Measurements from ENCODE around the gene FRMPD4. TPM values are rescaled to one million over a fixed set of nuclear protein-coding genes. Genes with fewer than 3 reads are reported as not detected.
A peak's percentile ranks its signal among the peaks of the same experiment; 100 is the strongest.

Gene FRMPD4
- total RNA-seq, 1 donor from 2014 or later, result not detected

DNA sequence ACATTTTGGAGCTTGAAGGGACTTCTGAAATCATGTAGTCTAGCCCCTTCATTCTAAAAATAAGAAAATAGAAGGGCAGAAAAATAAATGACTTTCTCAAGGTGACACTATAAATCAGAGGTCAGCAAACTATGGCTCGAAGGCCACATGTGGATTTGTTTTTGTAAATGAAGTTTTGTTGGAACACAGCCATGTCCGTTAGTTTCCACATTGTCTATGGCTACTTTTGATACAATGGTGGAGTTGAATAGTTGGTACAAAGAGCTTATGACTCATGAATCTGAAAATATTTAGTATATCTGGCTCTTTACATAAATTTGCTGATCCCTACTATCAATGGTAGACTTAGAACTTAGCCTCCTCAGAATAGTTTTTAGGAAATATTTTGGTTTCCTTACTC is 350.5 kb downstream of the FRMPD4 start:
- intact Hi-C loops (cut with micrococcal nuclease), result no loop called here
- TF ChIP-seq, protein P1, sequence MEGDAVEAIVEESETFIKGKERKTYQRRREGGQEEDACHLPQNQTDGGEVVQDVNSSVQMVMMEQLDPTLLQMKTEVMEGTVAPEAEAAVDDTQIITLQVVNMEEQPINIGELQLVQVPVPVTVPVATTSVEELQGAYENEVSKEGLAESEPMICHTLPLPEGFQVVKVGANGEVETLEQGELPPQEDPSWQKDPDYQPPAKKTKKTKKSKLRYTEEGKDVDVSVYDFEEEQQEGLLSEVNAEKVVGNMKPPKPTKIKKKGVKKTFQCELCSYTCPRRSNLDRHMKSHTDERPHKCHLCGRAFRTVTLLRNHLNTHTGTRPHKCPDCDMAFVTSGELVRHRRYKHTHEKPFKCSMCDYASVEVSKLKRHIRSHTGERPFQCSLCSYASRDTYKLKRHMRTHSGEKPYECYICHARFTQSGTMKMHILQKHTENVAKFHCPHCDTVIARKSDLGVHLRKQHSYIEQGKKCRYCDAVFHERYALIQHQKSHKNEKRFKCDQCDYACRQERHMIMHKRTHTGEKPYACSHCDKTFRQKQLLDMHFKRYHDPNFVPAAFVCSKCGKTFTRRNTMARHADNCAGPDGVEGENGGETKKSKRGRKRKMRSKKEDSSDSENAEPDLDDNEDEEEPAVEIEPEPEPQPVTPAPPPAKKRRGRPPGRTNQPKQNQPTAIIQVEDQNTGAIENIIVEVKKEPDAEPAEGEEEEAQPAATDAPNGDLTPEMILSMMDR (IDR thresholded peaks at IDR 0.05), result no peak
- no peaks in the 10 kb centered on the region for H3K9me3 Mint-ChIP-seq
- ChIA-PET CTCF (no interaction called here), POLR2A (no interaction called here)
- ATAC-seq (ENCODE audit: low read depth) (no peak), DNase-seq (no peak)
- H3K4me1 Mint-ChIP-seq, result no peaks in the 10 kb centered on the region
- H3K4me3 Mint-ChIP-seq, result no peak overlapping the region
- no peak overlapping the region for H3K27ac Mint-ChIP-seq
- no peaks in the 10 kb centered on the region for H3K27me3 Mint-ChIP-seq
- H3K36me3 Mint-ChIP-seq (ENCODE audit: low read depth), result no peaks in the 10 kb centered on the region

DNA sequence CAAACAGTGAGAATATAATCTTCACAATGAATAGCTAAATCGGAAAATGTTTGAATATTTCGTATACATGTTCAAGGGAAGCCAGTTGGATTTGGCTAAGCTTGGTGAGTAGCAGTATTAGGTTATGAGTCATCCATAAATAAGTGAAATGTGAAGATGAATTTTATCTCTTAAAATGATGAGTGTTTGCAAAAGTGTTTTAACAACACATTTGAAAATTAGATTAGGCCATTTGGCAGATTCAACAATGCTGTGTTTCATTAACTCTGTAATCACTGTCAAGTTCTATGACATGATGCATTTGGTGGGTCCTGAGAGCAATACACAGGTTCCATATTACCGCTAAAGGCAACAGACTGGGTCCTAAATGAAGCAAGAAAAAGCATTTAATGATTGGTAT is 351.1 kb downstream of the FRMPD4 start:
- H3K27ac Mint-ChIP-seq, result no peak overlapping the region
- H3K9me3 Mint-ChIP-seq, result no peaks in the 10 kb centered on the region
- TF ChIP-seq, protein P1 (IDR thresholded peaks at IDR 0.05), result no peak
- no peak overlapping the region for H3K4me3 Mint-ChIP-seq
- DNase-seq (no peak), ATAC-seq (ENCODE audit: low read depth) (no peak)
- intact Hi-C loops (cut with micrococcal nuclease), result no loop called here
- ChIA-PET POLR2A (no interaction called here), CTCF (no interaction called here)
- H3K4me1 Mint-ChIP-seq, result no peaks in the 10 kb centered on the region
- H3K27me3 Mint-ChIP-seq, result no peaks in the 10 kb centered on the region
- no peaks in the 10 kb centered on the region for H3K36me3 Mint-ChIP-seq (ENCODE audit: low read depth)

DNA sequence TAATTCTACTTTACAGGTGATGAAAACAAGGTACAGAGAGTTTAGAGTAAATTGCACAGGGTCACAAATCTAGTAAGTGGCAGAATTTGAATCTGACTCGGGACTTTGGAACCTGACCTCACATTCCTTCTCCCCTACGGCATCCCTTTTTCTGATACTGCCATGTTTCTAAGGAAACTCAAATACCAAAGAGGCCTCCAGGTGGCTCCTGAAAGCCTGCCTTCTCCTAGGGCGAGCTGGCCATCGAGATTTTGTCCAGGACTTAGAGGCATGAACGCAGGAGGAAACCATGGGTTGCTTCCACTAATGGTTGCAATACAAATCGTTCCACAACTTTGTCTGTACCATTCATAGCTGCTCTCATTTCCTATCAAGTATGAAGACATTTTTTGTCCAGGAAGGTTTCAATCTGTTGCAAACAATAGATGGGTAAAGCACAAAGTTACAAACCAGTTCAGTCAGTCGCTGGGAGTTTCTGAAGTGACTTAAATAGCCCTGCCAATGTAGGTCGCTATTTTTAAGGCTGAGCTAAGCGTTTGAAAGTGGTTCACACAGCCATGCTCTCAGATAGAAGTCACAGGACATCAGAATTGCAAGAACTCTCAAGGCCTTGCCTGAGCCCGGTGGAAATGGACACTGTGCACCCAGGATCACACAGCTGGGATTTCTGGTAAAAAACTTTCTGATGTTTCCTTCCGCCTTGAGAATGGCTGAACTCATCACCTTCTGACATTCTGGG is 356.3 kb downstream of the FRMPD4 start:
- H3K4me3 Mint-ChIP-seq, result no peak overlapping the region
- H3K27me3 Mint-ChIP-seq, result no peaks in the 10 kb centered on the region
- ATAC-seq (ENCODE audit: low read depth) (no peak), DNase-seq (no peak)
- no peaks in the 10 kb centered on the region for H3K9me3 Mint-ChIP-seq
- H3K27ac Mint-ChIP-seq, result no peak overlapping the region
- POLR2A ChIA-PET, result no interaction called here
- H3K4me1 Mint-ChIP-seq, result peaks cover 16% of the 10 kb centered on the region
- no peaks in the 10 kb centered on the region for H3K36me3 Mint-ChIP-seq (ENCODE audit: low read depth)
- intact Hi-C loops (cut with micrococcal nuclease), result loop anchor here (5.0 kb wide), 1 partner anchor 73 kb away; no protein-coding TSS in a partner anchor
- CTCF ChIA-PET, result no interaction called here
- TF ChIP-seq, protein P1 (IDR thresholded peaks at IDR 0.05), result no peak

DNA sequence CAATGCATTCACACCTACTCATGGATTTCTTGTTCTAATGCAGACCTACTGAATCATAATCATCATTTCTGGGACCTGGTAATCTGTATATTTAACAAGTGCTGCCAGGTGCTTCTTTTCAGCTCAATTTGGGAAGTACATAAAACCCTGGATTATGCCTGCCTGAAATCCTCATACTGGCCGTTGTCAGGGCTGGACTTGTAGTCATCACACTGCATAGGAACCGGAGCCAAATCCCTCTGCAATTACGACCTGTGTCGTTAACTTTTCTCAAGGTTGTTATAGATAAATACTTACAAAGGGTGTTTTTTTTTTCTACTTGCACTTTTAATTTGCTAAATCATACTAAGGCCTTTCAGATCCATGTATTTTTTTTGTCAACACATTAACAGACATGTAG is 358.1 kb downstream of the FRMPD4 start:
- Mint-ChIP-seq H3K36me3 (ENCODE audit: low read depth) (no peaks in the 10 kb centered on the region), H3K27ac (no peak overlapping the region), H3K27me3 (no peaks in the 10 kb centered on the region), H3K4me1 (peaks cover 16% of the 10 kb centered on the region), H3K9me3 (no peaks in the 10 kb centered on the region), H3K4me3 (no peak overlapping the region)
- no peak for ATAC-seq (ENCODE audit: low read depth)
- DNase-seq, result no peak
- ChIA-PET CTCF (no interaction called here), POLR2A (no interaction called here)
- TF ChIP-seq, protein P1 (IDR thresholded peaks at IDR 0.05), result no peak
- intact Hi-C loops (cut with micrococcal nuclease), result loop anchor here (5.0 kb wide), 1 partner anchor 71 kb away; no protein-coding TSS in a partner anchor

DNA sequence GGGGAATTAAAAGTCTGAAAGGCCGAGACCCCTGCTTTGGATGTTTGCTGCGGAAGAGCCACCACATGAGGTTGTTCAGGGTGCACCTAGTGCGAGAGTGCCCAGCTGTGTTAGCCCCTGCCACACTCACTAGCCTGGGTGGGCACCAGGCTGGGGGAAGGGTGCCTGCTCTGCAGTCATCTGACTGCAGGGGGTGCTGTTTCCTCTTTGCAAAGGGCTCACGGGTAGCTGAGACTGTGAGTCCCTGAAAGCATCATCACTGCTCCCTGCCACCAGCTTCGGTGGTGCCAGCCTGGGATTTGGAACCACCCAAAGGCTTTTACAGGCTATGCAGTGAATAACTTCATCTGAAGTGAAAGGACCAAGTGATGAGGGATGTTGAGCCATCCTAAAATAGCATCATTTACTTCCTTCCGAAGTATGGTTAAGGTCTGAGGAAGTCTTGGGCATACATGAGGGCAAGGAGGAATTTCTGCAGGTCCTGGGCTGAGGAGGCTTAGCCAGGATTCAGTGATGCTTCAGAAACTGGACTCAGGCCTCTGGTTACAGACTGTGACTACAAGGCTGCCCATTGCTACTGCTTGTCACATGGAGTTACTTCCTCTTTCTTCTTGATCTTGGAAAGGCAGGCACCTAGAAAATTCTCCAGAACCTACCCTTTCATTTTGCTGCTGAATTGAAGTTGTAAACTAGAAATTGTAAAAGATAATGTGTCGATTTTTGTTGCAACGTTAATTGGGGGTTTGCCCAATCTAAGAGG is 359.7 kb downstream of the FRMPD4 start:
- Mint-ChIP-seq H3K27me3 (no peaks in the 10 kb centered on the region), H3K9me3 (no peaks in the 10 kb centered on the region), H3K4me3 (no peak overlapping the region), H3K36me3 (ENCODE audit: low read depth) (no peaks in the 10 kb centered on the region), H3K4me1 (peaks cover 19% of the 10 kb centered on the region), H3K27ac (no peak overlapping the region)
- POLR2A ChIA-PET, result no interaction called here
- TF ChIP-seq, protein P1 (IDR thresholded peaks at IDR 0.05), result no peak
- no peak for DNase-seq
- CTCF ChIA-PET, result interaction anchor here (0.6 kb wide), 1 partner anchor 204 kb away, joined by 4 read pairs; no protein-coding TSS in a partner anchor
- peak; percentile 31 for ATAC-seq (ENCODE audit: low read depth)
- intact Hi-C loops (cut with micrococcal nuclease), result loop anchor here (5.0 kb wide), 1 partner anchor 69 kb away; no protein-coding TSS in a partner anchor

All from activated B cell treated with CpG ODN at 0.5 μM for 24 hours (primary cell).